Effector memory CD4-positive, alpha-beta T cell (primary cell): ENCODE measurements around the gene CEP350.
A peak's percentile ranks its signal among the peaks of the same experiment; 100 is the strongest.

Experiments
- DNase-seq, 3 donors: peaks; one replicate each; pipeline ENCODE4 v3.0.0-alpha.2; 2020
- H3K27ac ChIP-seq: 2 replicates; pipeline ENCODE4 v1.7.0; 2013; ENCODE audit warnings: mild to moderate bottlenecking, low read length, moderate library complexity; ENCODE audit not compliant: insufficient read depth, poor library complexity, severe bottlenecking
- H3K27me3 ChIP-seq: replicated peaks from 2 replicates; pipeline ENCODE4 v1.7.0; 2013; ENCODE audit warnings: mild to moderate bottlenecking, low read length; ENCODE audit not compliant: insufficient read depth, control insufficient read depth, poor library complexity, severe bottlenecking
- H3K36me3 ChIP-seq: 2 replicates; pipeline ENCODE4 v1.7.0; 2013; ENCODE audit warnings: mild to moderate bottlenecking, low read length, moderate library complexity; ENCODE audit not compliant: control insufficient read depth, insufficient read depth
- H3K4me1 ChIP-seq: 2 replicates; pipeline ENCODE4 v1.7.0; 2013; ENCODE audit warnings: low read length, mild to moderate bottlenecking; ENCODE audit not compliant: control insufficient read depth, insufficient read depth, poor library complexity, severe bottlenecking
- H3K4me3 ChIP-seq: 2 replicates; pipeline ENCODE4 v1.7.0; 2013; ENCODE audit warnings: low read length, low read depth, mild to moderate bottlenecking; ENCODE audit not compliant: insufficient read depth, poor library complexity, severe bottlenecking
- H3K9me3 ChIP-seq: 2 replicates; pipeline ENCODE4 v1.7.0; 2013; ENCODE audit warnings: mild to moderate bottlenecking, low read length, moderate library complexity; ENCODE audit not compliant: control insufficient read depth

Gene CEP350

DNA sequence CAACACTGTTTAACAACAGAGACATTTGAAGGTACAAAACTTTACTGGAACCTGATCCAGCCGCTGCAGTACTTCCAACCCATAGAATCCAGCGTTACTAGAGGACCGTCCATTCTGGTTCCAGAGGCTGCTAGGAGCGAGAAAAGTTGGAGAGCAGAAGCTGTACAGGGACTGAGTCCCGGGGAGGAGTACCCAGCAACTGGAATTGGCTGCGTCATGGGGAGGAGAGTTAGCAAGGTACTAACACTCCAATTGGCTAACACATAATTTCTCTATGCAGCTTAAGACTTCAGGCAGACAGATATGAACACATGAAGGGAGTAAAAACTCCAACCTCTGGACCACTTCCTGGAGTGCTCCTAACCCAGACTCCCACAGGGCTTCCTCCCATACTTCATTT, 198.0 kb downstream of the CEP350 start:
- no peak for DNase-seq
- no peaks in the 10 kb centered on the region for H3K27me3 ChIP-seq
- no peak overlapping the region for H3K4me3 ChIP-seq
- H3K27ac ChIP-seq, result no peak overlapping the region
- H3K36me3 ChIP-seq, result no peaks in the 10 kb centered on the region
- H3K4me1 ChIP-seq, result peaks cover 14% of the 10 kb centered on the region
- no peaks in the 10 kb centered on the region for H3K9me3 ChIP-seq

DNA sequence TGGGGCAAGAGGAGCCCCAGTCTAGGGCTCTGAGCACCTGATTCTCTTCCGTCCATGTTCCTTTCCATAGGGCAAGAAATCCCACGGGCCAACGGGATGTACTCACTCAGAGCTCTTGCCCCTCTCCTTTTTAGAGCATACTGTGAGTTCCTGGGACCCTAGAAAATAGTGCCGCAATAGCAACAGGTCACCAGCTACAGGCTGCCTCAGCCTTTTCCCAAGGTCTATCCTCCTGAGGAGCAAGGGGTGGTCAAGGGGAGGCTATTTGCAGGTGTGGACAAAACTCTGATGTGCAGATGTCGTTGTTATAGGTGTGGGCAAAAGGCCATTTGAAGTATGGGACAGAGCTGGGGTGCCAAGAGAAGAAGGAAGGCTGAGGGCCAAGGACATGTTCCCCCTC, 198.4 kb downstream of the CEP350 start:
- Histone ChIP-seq H3K9me3 (no peaks in the 10 kb centered on the region), H3K27ac (no peak overlapping the region), H3K27me3 (no peaks in the 10 kb centered on the region), H3K4me1 (peaks cover 14% of the 10 kb centered on the region), H3K36me3 (no peaks in the 10 kb centered on the region), H3K4me3 (no peak overlapping the region)
- no peak for DNase-seq

DNA sequence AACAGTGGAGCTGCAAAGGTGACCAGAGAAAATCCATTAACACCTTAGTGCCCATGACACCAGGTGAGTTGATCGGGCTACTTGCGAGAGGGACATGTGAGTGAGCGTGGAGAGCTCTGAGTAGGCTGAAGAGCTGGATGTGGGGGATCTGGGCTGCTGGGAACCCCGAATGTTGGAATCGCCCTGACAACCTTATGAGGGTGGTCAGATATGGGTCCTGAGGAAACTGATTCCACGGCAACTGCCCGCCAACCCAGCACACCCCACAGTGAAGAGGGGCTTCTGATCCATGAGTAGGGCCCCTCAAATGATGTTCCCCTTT, 199.4 kb downstream of the CEP350 start:
- Histone ChIP-seq H3K9me3 (no peaks in the 10 kb centered on the region), H3K36me3 (no peaks in the 10 kb centered on the region), H3K4me1 (peaks cover 14% of the 10 kb centered on the region), H3K4me3 (peak overlapping the region; percentile 88), H3K27ac (peak overlapping the region; percentile 52), H3K27me3 (no peaks in the 10 kb centered on the region)
- DNase-seq, result no peak

DNA sequence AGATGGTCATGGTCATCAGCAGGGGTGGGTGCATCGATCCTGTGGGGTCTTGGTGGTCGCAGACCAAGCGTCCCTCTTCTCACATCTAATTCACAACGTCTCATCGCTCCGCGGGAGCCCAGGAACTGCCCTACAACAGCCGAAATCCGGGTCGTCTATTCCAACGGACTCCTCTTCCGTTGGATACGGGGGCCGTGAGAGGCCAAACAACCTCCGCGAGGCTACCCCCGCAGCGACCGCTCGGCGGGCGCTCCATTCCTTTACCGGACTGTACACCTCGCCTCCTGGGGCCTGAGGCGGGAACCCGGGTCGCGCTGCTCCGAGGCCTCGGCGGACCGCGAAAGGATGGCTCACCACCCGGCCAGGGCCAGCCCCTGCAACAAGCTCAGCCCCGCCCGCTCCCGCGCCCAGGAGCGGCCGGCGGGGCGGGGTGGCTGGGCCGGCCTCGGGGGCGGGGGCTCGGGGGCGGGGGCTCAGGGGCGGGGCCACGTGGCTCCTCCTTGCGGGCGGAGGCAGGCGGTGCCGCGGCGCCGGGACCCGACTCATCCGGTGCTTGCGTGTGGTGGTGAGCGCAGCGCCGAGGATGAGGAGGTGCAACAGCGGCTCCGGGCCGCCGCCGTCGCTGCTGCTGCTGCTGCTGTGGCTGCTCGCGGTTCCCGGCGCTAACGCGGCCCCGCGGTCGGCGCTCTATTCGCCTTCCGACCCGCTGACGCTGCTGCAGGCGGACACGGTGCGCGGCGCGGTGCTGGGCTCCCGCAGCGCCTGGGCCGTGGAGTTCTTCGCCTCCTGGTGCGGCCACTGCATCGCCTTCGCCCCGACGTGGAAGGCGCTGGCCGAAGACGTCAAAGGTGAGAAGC, 199.9 kb downstream of the CEP350 start, which contains the start of gene QSOX1:
TSS of gene QSOX1 (plus strand) at position 545 of the 857 bp plus-strand sequence. CDS start at position 584, 39 bp downstream.
- Histone ChIP-seq H3K4me3 (peak within 1 kb of the TSS; percentile 88), H3K4me1 (peaks cover 14% of the 10 kb centered on the region), H3K27ac (peak within 1 kb of the TSS; percentile 52), H3K27me3 (no peaks in the 10 kb centered on the region), H3K36me3 (no peaks in the 10 kb centered on the region), H3K9me3 (no peaks in the 10 kb centered on the region)
- peak; percentile 83 to 86 (median 85) for DNase-seq

DNA sequence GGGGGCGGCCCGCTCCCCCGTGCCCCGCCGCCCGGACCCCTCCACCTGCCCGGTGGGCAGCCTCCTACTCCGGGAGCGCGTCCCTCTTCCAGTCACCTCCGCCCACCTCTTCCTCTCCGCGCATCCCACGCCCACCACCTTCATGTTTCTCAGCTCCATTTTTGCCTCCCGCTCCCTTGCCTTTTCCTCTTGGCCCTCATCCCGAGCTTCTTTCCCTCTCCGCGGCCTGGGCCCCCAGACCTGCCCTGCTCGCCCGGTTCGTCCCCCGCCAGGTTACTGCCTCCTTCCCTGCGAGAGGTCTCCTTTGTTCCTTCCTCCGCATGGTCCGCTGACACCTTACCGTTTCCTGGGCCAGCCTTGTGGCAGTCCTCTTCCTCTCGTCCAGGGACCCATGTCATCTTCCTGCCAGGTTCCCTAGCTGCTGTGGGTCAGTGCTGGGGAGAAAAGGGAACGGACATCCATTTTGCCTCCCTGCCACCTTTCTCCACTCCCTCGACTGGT, 200.6 kb downstream of the CEP350 start:
- H3K36me3 ChIP-seq, result no peaks in the 10 kb centered on the region
- no peaks in the 10 kb centered on the region for H3K27me3 ChIP-seq
- H3K4me1 ChIP-seq, result peaks cover 14% of the 10 kb centered on the region
- DNase-seq, result no peak
- peak overlapping the region; percentile 65 for H3K4me3 ChIP-seq
- no peaks in the 10 kb centered on the region for H3K9me3 ChIP-seq
- peak overlapping the region; percentile 40 for H3K27ac ChIP-seq

DNA sequence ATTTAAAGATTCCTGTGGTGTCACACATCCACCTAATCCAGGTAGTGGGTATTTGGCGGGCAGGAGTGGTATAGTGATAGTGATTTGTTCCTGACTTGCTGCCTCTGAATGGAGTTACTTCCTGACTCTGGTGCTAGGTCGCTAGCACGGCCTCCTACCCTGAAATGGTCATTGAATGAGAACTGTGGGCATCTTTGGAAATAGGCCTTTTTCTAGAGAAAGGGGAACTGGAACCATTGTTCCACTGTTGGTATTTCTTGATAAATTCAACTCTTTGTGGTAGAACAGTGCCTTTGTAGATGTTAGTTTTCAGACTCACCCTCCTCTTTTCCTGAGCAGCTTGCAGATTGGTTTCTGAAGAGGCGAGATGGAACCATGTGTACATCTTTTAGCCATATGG, 201.6 kb downstream of the CEP350 start:
- H3K4me1 ChIP-seq, result peaks cover 14% of the 10 kb centered on the region
- DNase-seq, result no peak

DNA sequence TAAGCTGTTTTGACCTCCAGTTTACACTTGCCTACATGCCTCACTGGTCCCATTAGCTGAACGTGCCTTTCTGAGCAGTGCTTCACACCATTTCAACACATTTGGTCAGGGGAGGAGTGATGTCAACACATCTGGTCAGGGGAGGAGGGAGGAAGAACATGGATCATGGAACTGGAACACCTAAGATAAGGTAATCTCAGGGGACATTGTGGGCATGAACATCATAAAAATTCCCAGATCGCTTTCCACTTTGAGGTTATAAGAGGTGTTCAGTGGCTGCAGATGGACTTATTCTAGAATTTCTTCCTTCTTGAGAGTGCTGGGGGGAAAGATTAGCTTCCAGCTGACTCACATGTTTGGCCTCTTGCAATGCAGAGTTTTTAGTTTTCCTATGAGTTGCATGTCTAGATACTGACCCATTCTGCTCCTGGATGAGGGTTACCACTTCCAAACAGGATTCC, 202.1 kb downstream of the CEP350 start:
- Histone ChIP-seq H3K27ac (no peak overlapping the region), H3K4me3 (no peak overlapping the region), H3K27me3 (no peaks in the 10 kb centered on the region), H3K36me3 (no peaks in the 10 kb centered on the region), H3K4me1 (peaks cover 14% of the 10 kb centered on the region), H3K9me3 (no peaks in the 10 kb centered on the region)
- DNase-seq, result no peak

More for the DNA sequence above, 201.6 kb downstream of the CEP350 start:
- Histone ChIP-seq H3K27ac (no peak overlapping the region), H3K4me3 (no peak overlapping the region), H3K9me3 (no peaks in the 10 kb centered on the region), H3K27me3 (no peaks in the 10 kb centered on the region), H3K36me3 (no peaks in the 10 kb centered on the region)

DNA sequence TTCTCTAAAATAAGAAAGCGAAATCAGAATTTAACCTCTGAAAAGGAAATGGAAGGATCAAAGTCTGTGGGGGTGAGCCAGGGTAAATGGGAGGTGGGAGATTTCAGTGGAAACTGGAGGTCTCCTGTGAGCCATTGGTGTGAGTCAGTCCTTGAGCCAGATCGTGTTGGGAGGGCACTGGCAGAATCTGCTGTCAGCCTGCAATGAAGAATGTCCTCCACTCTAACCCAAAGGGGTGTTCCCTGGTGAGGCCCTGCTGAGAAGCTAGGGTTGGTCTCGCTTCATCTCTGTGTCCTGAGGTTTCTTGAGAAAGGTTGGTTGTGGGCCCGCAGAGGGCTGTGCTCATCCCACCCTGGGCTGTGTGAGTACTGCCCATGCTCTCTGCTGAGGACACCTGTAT, 202.5 kb downstream of the CEP350 start:
- no peak for DNase-seq
- H3K36me3 ChIP-seq, result no peaks in the 10 kb centered on the region
- H3K4me3 ChIP-seq, result no peak overlapping the region
- no peak overlapping the region for H3K27ac ChIP-seq
- H3K27me3 ChIP-seq, result no peaks in the 10 kb centered on the region
- H3K4me1 ChIP-seq, result peaks cover 14% of the 10 kb centered on the region
- no peaks in the 10 kb centered on the region for H3K9me3 ChIP-seq

DNA sequence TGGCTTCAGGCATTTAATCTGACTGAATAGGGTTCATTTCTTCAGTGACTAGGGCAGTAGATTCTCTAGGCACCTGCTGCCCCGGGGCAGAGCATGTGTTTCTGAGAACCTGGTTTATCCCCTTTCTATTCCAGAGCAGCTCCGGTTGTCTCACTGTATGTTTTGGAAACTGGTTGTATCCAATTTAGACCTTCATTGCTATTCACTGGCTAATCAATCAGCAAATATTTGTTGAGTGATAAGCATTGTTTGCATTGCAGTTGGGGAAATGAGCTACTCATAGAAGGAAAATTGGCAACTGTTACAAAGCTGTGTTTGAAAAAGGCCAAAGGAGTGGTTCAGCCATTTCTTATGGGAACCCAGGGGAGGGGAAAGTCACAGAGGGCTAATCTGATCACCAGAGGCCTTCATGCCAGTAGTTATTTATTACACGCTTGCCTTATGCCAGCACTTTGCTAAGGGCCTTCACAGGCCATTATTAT, 203.0 kb downstream of the CEP350 start:
- Histone ChIP-seq H3K36me3 (no peaks in the 10 kb centered on the region), H3K9me3 (no peaks in the 10 kb centered on the region), H3K27ac (no peak overlapping the region), H3K4me3 (no peak overlapping the region), H3K27me3 (no peaks in the 10 kb centered on the region), H3K4me1 (peaks cover 14% of the 10 kb centered on the region)
- no peak for DNase-seq
